ENCODE measurements around the gene LRIG1.

The LRIG1 gene

DNA sequence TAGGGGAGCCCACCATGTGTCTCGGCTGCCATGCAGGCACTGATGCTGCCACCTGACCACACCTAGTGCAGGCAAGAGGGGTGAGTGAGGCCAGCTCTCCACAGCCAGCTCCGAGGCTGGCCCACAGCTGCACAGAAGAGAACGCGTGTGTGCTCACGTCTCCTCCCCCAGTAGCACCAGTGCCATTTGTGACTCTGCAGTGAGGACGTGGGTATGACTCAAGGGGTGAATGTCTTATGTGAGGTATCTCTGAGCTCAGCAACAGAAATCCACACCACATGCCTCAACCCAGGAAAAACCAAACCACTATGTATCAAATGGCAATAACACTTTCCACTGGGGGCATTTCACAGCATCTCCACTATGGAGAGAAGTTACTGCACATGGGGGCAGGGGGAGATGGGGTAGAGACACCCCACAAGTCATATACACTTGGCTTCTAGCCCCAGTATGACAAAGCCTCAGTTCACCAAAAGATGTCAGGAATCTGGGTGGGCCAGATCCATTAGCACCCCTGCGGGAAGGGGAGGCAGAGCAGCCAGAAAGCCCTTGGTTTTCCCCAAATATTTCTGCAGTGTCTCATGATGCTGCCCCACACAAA, 87.6 kb downstream of the LRIG1 start:
- H3K79me2 ChIP-seq (ENCODE audit: insufficient read depth, low read depth): peaks cover 22% of the 10 kb centered on the region
- H3K9ac ChIP-seq: no peak overlapping the region
- 0 out of 2 replicates have a peak, but pooled peaks cover under 1% of the 10 kb centered on the region for H4K20me1 ChIP-seq (ENCODE audit: insufficient read depth)
- no peak overlapping the region for H3K4me2 ChIP-seq
- H3K27me3 ChIP-seq (ENCODE audit: insufficient read depth, low read depth): no peaks in the 10 kb centered on the region
- H3K27ac ChIP-seq: no peak overlapping the region
- no peak overlapping the region for H3K4me3 ChIP-seq (IDR thresholded peaks at IDR 0.05; ENCODE audit: insufficient read depth, low read depth, low read length)
- TF ChIP-seq, protein P1, sequence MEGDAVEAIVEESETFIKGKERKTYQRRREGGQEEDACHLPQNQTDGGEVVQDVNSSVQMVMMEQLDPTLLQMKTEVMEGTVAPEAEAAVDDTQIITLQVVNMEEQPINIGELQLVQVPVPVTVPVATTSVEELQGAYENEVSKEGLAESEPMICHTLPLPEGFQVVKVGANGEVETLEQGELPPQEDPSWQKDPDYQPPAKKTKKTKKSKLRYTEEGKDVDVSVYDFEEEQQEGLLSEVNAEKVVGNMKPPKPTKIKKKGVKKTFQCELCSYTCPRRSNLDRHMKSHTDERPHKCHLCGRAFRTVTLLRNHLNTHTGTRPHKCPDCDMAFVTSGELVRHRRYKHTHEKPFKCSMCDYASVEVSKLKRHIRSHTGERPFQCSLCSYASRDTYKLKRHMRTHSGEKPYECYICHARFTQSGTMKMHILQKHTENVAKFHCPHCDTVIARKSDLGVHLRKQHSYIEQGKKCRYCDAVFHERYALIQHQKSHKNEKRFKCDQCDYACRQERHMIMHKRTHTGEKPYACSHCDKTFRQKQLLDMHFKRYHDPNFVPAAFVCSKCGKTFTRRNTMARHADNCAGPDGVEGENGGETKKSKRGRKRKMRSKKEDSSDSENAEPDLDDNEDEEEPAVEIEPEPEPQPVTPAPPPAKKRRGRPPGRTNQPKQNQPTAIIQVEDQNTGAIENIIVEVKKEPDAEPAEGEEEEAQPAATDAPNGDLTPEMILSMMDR (conservative IDR thresholded peaks at IDR 0.05; ENCODE audit: low read depth, low read length): no peak
- H3K4me1 ChIP-seq (ENCODE audit: low read depth, poor library complexity, severe bottlenecking): no peaks in the 10 kb centered on the region
- H2AFZ ChIP-seq (ENCODE audit: low read depth): no peak overlapping the region
- no peaks in the 10 kb centered on the region for H3K36me3 ChIP-seq (ENCODE audit: insufficient read depth)

DNA sequence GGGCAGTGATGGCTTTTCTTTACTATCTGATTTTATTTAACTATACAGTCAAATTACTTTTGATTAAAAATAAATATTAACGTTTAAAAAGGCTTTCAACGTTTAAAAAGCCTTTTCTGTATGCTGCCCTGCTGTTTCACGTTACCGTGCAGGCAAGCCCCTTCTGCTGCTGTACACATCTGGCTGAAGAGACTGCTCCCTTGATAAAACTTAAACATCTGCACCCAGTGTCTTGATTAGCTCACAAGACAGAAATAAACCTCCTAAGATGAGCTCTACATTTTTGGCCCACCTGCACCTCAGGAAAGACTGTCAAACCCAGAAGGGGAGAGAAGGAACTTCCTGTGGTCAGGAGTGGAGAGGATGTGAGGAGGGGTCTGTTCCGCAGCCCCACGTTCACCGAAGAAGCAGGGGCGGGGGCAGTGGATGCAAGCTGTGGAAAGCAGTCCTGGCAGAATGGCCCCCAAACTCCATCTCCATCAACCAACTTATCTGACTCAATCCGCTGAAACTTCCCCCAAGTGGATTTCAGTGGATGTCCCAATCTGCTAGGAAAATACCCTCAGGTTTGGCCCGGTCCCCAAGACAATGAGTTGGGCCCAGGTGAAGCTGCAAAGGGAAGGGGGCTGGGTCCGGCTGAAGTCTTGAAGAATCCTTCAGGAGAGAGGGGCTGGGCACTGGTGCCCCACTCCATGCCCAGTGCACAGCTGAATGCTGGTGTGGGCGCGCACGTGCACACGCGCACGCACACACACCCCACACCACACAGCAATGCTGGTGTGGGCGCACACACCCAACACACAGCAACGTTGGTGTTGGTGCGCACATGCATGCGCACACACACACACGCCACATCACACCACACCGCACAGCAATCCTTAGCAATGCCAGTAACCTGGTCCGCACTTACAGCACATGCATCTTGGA, 88.6 kb downstream of the LRIG1 start:
- Histone ChIP-seq H3K9ac (no peak overlapping the region), H3K27me3 (ENCODE audit: insufficient read depth, low read depth) (no peaks in the 10 kb centered on the region), H4K20me1 (ENCODE audit: insufficient read depth) (no peaks in the 10 kb centered on the region), H3K4me2 (no peak overlapping the region), H3K36me3 (ENCODE audit: insufficient read depth) (no peaks in the 10 kb centered on the region), H3K27ac (no peak overlapping the region), H3K79me2 (ENCODE audit: insufficient read depth, low read depth) (peaks cover 11% of the 10 kb centered on the region; the same call in 1 of the 2 replicates), H3K4me1 (ENCODE audit: low read depth, poor library complexity, severe bottlenecking) (no peaks in the 10 kb centered on the region), H2AFZ (ENCODE audit: low read depth) (no peak overlapping the region), H3K4me3 (IDR thresholded peaks at IDR 0.05; ENCODE audit: insufficient read depth, low read depth, low read length) (no peak overlapping the region)
- TF ChIP-seq, protein P1 (conservative IDR thresholded peaks at IDR 0.05; ENCODE audit: low read depth, low read length): no peak

DNA sequence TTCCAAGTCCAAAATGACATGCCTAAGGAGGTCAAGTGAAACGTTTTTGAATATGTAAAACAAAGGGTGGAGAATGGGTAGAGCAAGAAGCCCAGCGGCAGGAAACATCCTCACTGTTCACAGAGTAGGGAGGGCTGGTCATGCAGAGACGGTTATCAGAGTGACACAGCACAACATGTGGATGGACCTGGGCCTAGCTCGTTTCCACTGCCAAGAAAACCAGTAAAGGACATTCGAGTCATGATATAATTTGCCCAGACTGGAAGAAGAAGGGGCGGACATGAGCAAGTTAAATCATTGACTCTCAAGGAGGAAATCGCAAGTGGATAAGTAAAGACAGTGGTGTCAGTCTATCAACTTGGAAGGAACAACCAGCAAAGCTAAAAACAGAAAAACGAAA, 89.3 kb downstream of the LRIG1 start:
- H3K4me2 ChIP-seq: no peak overlapping the region
- no peaks in the 10 kb centered on the region for H4K20me1 ChIP-seq (ENCODE audit: insufficient read depth)
- no peak overlapping the region for H3K27ac ChIP-seq
- TF ChIP-seq, protein P1 (conservative IDR thresholded peaks at IDR 0.05; ENCODE audit: low read depth, low read length): no peak
- H3K27me3 ChIP-seq (ENCODE audit: insufficient read depth, low read depth): no peaks in the 10 kb centered on the region
- H3K36me3 ChIP-seq (ENCODE audit: insufficient read depth): no peaks in the 10 kb centered on the region
- H3K79me2 ChIP-seq (ENCODE audit: insufficient read depth, low read depth): peaks cover 11% of the 10 kb centered on the region; the same call in 1 of the 2 replicates
- no peak overlapping the region for H3K9ac ChIP-seq
- H3K4me1 ChIP-seq (ENCODE audit: low read depth, poor library complexity, severe bottlenecking): no peaks in the 10 kb centered on the region
- no peak overlapping the region for H3K4me3 ChIP-seq (IDR thresholded peaks at IDR 0.05; ENCODE audit: insufficient read depth, low read depth, low read length)
- no peak overlapping the region for H2AFZ ChIP-seq (ENCODE audit: low read depth)

DNA sequence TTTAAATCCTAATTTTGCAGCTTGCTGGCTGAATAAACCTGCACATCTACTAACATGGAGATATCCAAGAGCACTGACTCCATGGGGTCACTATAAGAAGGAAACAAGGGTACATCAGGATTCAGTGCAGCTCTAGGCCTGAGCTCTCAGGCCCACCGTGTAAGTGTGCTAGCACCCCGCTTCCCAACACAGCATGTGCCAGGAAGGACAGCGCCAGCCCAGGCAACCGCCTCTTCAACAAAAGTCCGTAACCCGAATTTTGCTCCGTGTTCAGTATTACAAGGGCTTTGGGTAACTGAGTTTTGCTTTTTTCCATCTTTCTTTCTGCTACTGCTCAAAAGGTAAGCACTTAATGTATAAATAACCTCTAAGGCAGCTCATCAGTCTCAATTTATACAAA, 89.8 kb downstream of the LRIG1 start:
- no peak overlapping the region for H3K9ac ChIP-seq
- no peak overlapping the region for H3K4me3 ChIP-seq (IDR thresholded peaks at IDR 0.05; ENCODE audit: insufficient read depth, low read depth, low read length)
- no peak overlapping the region for H3K27ac ChIP-seq
- TF ChIP-seq, protein P1 (conservative IDR thresholded peaks at IDR 0.05; ENCODE audit: low read depth, low read length): no peak
- H3K79me2 ChIP-seq (ENCODE audit: insufficient read depth, low read depth): peaks cover 11% of the 10 kb centered on the region; the same call in 1 of the 2 replicates
- no peak overlapping the region for H2AFZ ChIP-seq (ENCODE audit: low read depth)
- no peaks in the 10 kb centered on the region for H3K27me3 ChIP-seq (ENCODE audit: insufficient read depth, low read depth)
- H4K20me1 ChIP-seq (ENCODE audit: insufficient read depth): no peaks in the 10 kb centered on the region
- H3K4me2 ChIP-seq: no peak overlapping the region
- H3K36me3 ChIP-seq (ENCODE audit: insufficient read depth): no peaks in the 10 kb centered on the region
- H3K4me1 ChIP-seq (ENCODE audit: low read depth, poor library complexity, severe bottlenecking): no peaks in the 10 kb centered on the region

Data from KMS-11 (cell line).